ENCODE measurements around the gene CTNNBIP1.

CTNNBIP1 gene

DNA sequence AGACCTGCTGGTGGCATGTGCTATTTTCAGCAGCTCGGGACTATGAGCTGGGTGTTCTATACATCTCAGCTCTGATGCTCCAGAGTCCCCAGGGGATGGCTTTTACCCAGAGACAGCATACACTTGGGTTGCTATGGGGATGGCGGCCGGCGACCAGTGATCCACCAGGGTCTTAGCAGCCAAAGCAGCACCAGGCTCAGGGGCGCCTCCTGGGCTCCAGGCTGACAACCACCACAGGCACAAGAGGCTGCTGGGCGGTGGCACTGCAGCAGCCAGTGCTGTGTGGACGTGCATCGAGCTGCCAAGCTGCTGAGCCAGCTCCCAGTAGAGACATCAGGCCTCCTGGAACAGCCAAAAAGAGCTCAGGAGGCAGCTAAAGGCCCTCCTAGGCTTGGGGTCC, 48.7 kb downstream of the CTNNBIP1 start:
- TF ChIP-seq ZNF274 (IDR thresholded peaks at IDR 0.05; ENCODE audit: low read depth, low read length) (no peak), SUZ12 (IDR thresholded peaks at IDR 0.05; ENCODE audit: extremely low read depth, insufficient read depth, insufficient read length) (no peak), YY1 (IDR thresholded peaks at IDR 0.05; ENCODE audit: insufficient read depth, insufficient read length) (no peak)
- no peak for DNase-seq (ENCODE audit: low read depth, low spot score)
- Histone ChIP-seq H3K4me1 (ENCODE audit: insufficient read depth, insufficient read length) (peaks cover 11% of the 10 kb centered on the region), H3K4me3 (ENCODE audit: insufficient read length, low read depth) (no peak overlapping the region), H3K9ac (ENCODE audit: insufficient read length, low read depth) (no peak overlapping the region), H3K27me3 (ENCODE audit: insufficient read depth, insufficient read length) (no peaks in the 10 kb centered on the region), H3K36me3 (ENCODE audit: insufficient read depth, insufficient read length, low read length) (peaks cover 5% of the 10 kb centered on the region), H3K9me3 (ENCODE audit: insufficient read depth, low read length) (no peaks in the 10 kb centered on the region)

DNA sequence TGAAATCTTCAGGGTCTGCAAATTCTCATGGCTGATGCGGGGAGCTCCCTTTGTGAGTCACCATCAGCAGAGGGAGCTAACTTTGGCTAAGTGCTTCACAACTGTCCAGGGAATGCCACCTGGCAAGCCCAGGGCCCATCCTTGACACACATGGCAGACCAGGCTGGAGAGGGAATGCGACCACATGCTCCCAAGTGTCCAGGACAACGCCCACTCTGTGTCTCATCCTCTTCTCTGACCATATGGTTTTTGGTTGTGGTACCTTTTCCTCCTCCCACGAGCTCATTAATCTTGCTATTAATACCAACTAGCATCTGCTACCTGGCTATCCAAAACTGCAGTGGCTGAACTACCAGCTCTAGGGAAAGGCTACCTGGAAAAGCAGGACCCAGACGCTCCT, 49.2 kb downstream of the CTNNBIP1 start:
- Histone ChIP-seq H3K36me3 (ENCODE audit: insufficient read depth, insufficient read length, low read length) (peaks cover 5% of the 10 kb centered on the region), H3K27me3 (ENCODE audit: insufficient read depth, insufficient read length) (no peaks in the 10 kb centered on the region), H3K9ac (ENCODE audit: insufficient read length, low read depth) (no peak overlapping the region), H3K4me1 (ENCODE audit: insufficient read depth, insufficient read length) (peaks cover 11% of the 10 kb centered on the region), H3K9me3 (ENCODE audit: insufficient read depth, low read length) (no peaks in the 10 kb centered on the region), H3K4me3 (ENCODE audit: insufficient read length, low read depth) (no peak overlapping the region)
- no peak for DNase-seq (ENCODE audit: low read depth, low spot score)
- TF ChIP-seq SUZ12 (IDR thresholded peaks at IDR 0.05; ENCODE audit: extremely low read depth, insufficient read depth, insufficient read length) (no peak), ZNF274 (IDR thresholded peaks at IDR 0.05; ENCODE audit: low read depth, low read length) (no peak), YY1 (IDR thresholded peaks at IDR 0.05; ENCODE audit: insufficient read depth, insufficient read length) (no peak)

GRCh38 chr1:9859281-9860014, 50.6 kb downstream of the CTNNBIP1 start:
- Histone ChIP-seq H3K9ac (ENCODE audit: insufficient read length, low read depth) (peak overlapping the region; percentile 39), H3K36me3 (ENCODE audit: insufficient read depth, insufficient read length, low read length) (peaks cover 5% of the 10 kb centered on the region), H3K4me1 (ENCODE audit: insufficient read depth, insufficient read length) (peaks cover 11% of the 10 kb centered on the region), H3K27me3 (ENCODE audit: insufficient read depth, insufficient read length) (no peaks in the 10 kb centered on the region), H3K4me3 (ENCODE audit: insufficient read length, low read depth) (no peak overlapping the region), H3K9me3 (ENCODE audit: insufficient read depth, low read length) (peaks cover 10% of the 10 kb centered on the region; the same call in 1 of the 2 replicates)
- peak; percentile 27 for DNase-seq (ENCODE audit: low read depth, low spot score)
- TF ChIP-seq SUZ12 (IDR thresholded peaks at IDR 0.05; ENCODE audit: extremely low read depth, insufficient read depth, insufficient read length): no peak
- TF ChIP-seq YY1 (IDR thresholded peaks at IDR 0.05; ENCODE audit: insufficient read depth, insufficient read length): no peak
- no peak for TF ChIP-seq ZNF274 (IDR thresholded peaks at IDR 0.05; ENCODE audit: low read depth, low read length)

DNA sequence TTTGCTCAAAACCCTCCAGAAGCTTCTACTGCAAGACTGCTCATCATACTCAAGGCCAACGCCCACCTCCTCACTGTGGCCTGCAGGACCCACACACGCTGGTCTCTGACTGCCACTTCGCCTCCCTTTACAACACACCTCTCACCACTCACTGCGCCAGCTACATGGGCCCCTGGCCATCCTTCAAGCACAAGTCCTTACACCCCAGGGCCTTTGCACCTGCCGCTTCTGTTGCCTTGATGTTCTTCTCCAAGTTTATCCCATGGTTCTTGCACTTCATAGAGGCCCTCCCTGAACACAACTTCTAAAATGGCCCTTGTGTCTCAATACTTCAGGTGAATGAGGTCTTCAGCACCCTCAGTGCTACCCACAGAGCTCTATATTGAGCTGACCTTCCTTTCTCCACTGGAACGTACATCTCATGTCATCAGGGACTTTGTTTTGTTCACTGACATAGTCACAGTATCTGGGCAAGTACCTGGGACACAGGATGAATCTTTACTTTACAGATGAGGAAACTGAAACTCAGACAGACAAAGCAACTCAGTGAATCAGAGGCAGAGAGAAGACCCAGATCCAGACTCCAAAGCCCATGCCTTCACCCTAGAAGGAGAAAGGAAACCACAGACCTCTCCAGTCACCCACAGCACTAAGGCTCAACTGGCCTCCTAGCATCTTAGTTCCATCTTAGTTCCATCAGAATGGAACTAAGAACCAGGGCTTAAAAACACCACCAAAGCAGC, 51.6 kb downstream of the CTNNBIP1 start:
- H3K9ac ChIP-seq (ENCODE audit: insufficient read length, low read depth): no peak overlapping the region
- TF ChIP-seq SUZ12 (IDR thresholded peaks at IDR 0.05; ENCODE audit: extremely low read depth, insufficient read depth, insufficient read length) (no peak), ZNF274 (IDR thresholded peaks at IDR 0.05; ENCODE audit: low read depth, low read length) (no peak), YY1 (IDR thresholded peaks at IDR 0.05; ENCODE audit: insufficient read depth, insufficient read length) (no peak)
- no peak for DNase-seq (ENCODE audit: low read depth, low spot score)
- peaks cover 5% of the 10 kb centered on the region for H3K36me3 ChIP-seq (ENCODE audit: insufficient read depth, insufficient read length, low read length)
- H3K4me1 ChIP-seq (ENCODE audit: insufficient read depth, insufficient read length): peaks cover 7% of the 10 kb centered on the region
- H3K4me3 ChIP-seq (ENCODE audit: insufficient read length, low read depth): no peak overlapping the region
- no peaks in the 10 kb centered on the region for H3K27me3 ChIP-seq (ENCODE audit: insufficient read depth, insufficient read length)
- peaks cover 20% of the 10 kb centered on the region; the same call in 1 of the 2 replicates for H3K9me3 ChIP-seq (ENCODE audit: insufficient read depth, low read length)

GRCh38 chr1:9855186-9855585, 54.9 kb downstream of the CTNNBIP1 start:
- Histone ChIP-seq H3K4me1 (ENCODE audit: insufficient read depth, insufficient read length) (peaks cover 16% of the 10 kb centered on the region), H3K4me3 (ENCODE audit: insufficient read length, low read depth) (no peak overlapping the region), H3K36me3 (ENCODE audit: insufficient read depth, insufficient read length, low read length) (peaks cover 5% of the 10 kb centered on the region), H3K27me3 (ENCODE audit: insufficient read depth, insufficient read length) (no peaks in the 10 kb centered on the region), H3K9ac (ENCODE audit: insufficient read length, low read depth) (no peak overlapping the region), H3K9me3 (ENCODE audit: insufficient read depth, low read length) (peaks cover 20% of the 10 kb centered on the region; the same call in 1 of the 2 replicates)
- no peak for DNase-seq (ENCODE audit: low read depth, low spot score)
- TF ChIP-seq SUZ12 (IDR thresholded peaks at IDR 0.05; ENCODE audit: extremely low read depth, insufficient read depth, insufficient read length): no peak
- TF ChIP-seq ZNF274 (IDR thresholded peaks at IDR 0.05; ENCODE audit: low read depth, low read length): no peak
- TF ChIP-seq YY1 (IDR thresholded peaks at IDR 0.05; ENCODE audit: insufficient read depth, insufficient read length): no peak

- Histone ChIP-seq H3K9me3 (ENCODE audit: insufficient read depth, low read length) (peaks cover 20% of the 10 kb centered on the region; the same call in 1 of the 2 replicates), H3K36me3 (ENCODE audit: insufficient read depth, insufficient read length, low read length) (peaks cover 3% of the 10 kb centered on the region), H3K4me3 (ENCODE audit: insufficient read length, low read depth) (no peak overlapping the region), H3K9ac (ENCODE audit: insufficient read length, low read depth) (no peak overlapping the region), H3K27me3 (ENCODE audit: insufficient read depth, insufficient read length) (no peaks in the 10 kb centered on the region), H3K4me1 (ENCODE audit: insufficient read depth, insufficient read length) (peaks cover 11% of the 10 kb centered on the region)
- TF ChIP-seq SUZ12 (IDR thresholded peaks at IDR 0.05; ENCODE audit: extremely low read depth, insufficient read depth, insufficient read length) (no peak), YY1 (IDR thresholded peaks at IDR 0.05; ENCODE audit: insufficient read depth, insufficient read length) (no peak), ZNF274 (IDR thresholded peaks at IDR 0.05; ENCODE audit: low read depth, low read length) (no peak)
- no peak for DNase-seq (ENCODE audit: low read depth, low spot score)
These were observed 56.8 kb downstream of the CTNNBIP1 start for GRCh38 chr1:9853249-9853595.
